Tibial nerve (tissue), 4 donors: ENCODE results near the gene EIF2AK2.

Experiments
- CTCF ChIP-seq, 5 experiments: fragments of 200-600 bp in 3 of 5; fragments of 450-650 bp in 2 of 5; sonication (generic) in 3 of 5; IDR thresholded peaks; one replicate each; pipeline ENCODE4 v1.5.1; 2016 to 2019; ENCODE audit warnings: antibody characterized with exemption in 5 of 5, mild to moderate bottlenecking in 3 of 5, moderate library complexity in 2 of 5
- EP300 ChIP-seq, 2 donors: sonication (generic); formaldehyde crosslinking; IDR thresholded peaks; one replicate each; pipeline ENCODE4 v1.6.1; 2017; ENCODE audit warnings: antibody characterized with exemption in 2 of 2, mild to moderate bottlenecking in 1 of 2
- POLR2A ChIP-seq, 2 donors: fragments of 450-650 bp; IDR thresholded peaks; one replicate each; pipeline ENCODE4 v1.6.1; 2017; ENCODE audit warnings: antibody characterized with exemption in 2 of 2, mild to moderate bottlenecking in 2 of 2, moderate library complexity in 2 of 2

- TF ChIP-seq POLR2A (IDR thresholded peaks at IDR 0.05) (no peak), EP300 (IDR thresholded peaks at IDR 0.05) (no peak), CTCF (IDR thresholded peaks at IDR 0.05) (no peak)
Observed at GRCh38 chr2:37109523-37109922, 47.3 kb downstream of the EIF2AK2 start.
